Activated CD8-positive, alpha-beta memory T cell treated with anti-CD3 and anti-CD28 coated beads for 1 hour (primary cell): ENCODE results near the gene NPY2R.

Source experiments
- DNase-seq, 2 donors: peaks; one replicate each; pipeline ENCODE4 v3.0.0-alpha.2; 2020; ENCODE audit warnings: low read depth in 1 of 2; ENCODE audit errors: extremely low read depth in 1 of 2

The NPY2R gene

DNA sequence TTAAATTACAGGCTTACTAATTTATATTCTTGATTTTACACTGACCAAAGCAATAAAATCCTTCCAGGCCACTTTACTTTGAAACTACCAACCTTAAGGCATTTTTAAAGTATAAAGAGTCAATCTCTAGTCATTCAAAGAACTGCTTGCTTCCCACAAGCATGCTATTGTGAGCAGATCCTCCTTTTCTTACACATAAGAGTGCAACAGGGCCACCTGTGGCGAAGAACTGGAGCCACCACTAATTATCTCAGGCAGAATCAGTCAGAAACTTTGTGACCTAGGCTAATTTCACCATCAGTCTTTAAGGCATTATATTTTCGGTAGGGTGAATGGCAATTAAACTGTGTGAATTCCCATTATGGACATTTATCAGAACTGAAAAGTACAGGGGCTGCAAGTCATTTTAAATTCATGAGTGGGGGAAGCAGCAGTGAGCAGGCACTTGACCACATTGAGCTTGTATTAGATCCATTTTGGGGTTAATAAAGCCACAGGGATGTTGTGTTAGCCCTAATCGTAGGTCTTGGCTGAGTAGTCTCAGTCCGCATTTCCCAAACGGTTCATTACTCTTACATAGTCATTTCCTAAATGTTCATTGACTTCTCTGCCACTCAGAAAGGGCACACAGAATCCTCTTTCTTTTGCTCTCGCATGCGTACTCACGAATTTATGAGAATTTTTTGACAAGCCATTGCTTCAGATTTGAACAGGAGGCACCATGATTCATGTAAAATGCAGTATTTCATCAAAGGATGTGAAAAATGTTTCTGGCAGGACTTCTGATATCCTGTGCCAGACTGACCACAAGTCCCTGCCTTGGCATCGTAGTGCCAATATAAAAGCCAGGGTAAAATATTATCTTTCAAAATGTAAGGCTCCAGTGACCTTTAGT lies 39.8 kb downstream of the NPY2R start:
- DNase-seq, result no peak

- no peak for DNase-seq
Measured at GRCh38 chr4:155249016-155249566, 40.7 kb downstream of the NPY2R start.

GRCh38 chr4:155252327-155252726 lies 43.9 kb downstream of the NPY2R start:
- DNase-seq, result no peak

DNA sequence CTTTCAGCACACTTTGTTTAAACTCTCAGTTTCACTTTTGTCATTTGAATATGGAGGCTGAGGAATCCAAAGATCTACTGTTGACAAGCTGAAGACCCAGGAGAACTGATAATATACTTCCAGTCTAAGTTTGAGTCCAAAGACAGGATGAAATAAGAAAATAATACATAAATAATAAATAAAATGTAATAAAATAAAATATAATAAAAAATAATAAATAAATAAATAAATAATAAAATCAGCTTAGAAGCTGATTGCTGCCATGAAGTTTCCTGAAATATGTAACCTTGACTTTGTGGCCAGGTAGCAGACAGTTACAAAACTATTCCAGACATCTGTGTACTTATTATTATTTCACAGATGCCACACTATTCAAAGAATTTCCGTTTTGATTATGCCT lies 55.0 kb downstream of the NPY2R start:
- DNase-seq, result no peak

GRCh38 chr4:155265113-155265512 lies 56.7 kb downstream of the NPY2R start:
- no peak for DNase-seq
